ENCODE measurements around the gene WSB1.

WSB1 gene

DNA sequence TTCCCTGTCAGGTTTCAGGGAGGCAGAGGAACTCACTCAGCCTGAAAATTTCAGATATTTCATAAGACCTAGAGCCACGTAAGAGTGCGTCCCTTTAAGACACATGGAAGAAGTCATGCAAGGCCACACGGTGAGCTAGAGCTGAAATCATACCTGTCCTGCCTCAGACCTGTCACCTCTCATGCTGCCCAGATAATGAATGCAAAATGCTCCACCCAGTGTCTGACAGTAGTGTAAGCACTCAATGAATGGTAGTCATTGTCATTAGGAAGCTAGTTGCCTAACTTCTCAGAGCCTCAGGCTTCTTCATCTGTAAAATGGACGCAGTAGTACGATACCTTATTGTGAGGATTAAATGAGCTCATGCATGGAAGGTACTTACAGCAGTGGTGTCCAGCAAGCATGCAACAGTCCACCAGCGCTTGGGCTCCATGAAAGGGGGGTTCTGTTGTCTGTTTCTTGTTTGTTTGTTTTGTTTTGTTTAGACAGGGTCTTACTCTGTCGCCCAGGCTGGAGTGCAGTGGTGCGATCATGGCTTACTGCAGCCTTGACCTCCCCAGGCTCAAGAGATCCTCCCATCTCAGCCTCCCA is 60.7 kb downstream of the WSB1 start:
- no peak overlapping the region; the same call in 1 of the 2 replicates for H3K27ac ChIP-seq (ENCODE audit: extremely low read depth, low read depth, low read length)
- no peak overlapping the region for H3K4me3 ChIP-seq (ENCODE audit: low read depth, low read length)
- H3K4me1 ChIP-seq (ENCODE audit: control insufficient read depth, insufficient read depth, low read length) = no peaks in the 10 kb centered on the region
- ChIA-PET CTCF (interaction anchor here (0.6 to 7.5 kb wide), 47 partner anchors 9 to 452 kb away, joined by 3 to 115 read pairs (median 4); no protein-coding TSS in a partner anchor), POLR2A (interaction anchor here (0.7 to 1.5 kb wide), 4 partner anchors 56 to 243 kb away, joined by 3 to 4 read pairs (median 4); partner anchors contain the start of gene KSR1)
- H3K9me3 ChIP-seq (ENCODE audit: control insufficient read depth, insufficient read depth, low read depth, low read length) = no peaks in the 10 kb centered on the region
- TF ChIP-seq SCRT2 (tag by site-specific recombination; IDR thresholded peaks at IDR 0.05) = no peak
- TF ChIP-seq, protein P1, sequence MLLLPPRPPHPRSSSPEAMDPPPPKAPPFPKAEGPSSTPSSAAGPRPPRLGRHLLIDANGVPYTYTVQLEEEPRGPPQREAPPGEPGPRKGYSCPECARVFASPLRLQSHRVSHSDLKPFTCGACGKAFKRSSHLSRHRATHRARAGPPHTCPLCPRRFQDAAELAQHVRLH (tag by site-specific recombination; IDR thresholded peaks at IDR 0.05) = peak; percentile 66; the same call in 1 of the 2 replicates
- TF ChIP-seq ZNF324 (tag by site-specific recombination; IDR thresholded peaks at IDR 0.05) = 0 out of 2 replicates have a peak, but pooled peaks have one; percentile 21
- TF ChIP-seq, protein P2, sequence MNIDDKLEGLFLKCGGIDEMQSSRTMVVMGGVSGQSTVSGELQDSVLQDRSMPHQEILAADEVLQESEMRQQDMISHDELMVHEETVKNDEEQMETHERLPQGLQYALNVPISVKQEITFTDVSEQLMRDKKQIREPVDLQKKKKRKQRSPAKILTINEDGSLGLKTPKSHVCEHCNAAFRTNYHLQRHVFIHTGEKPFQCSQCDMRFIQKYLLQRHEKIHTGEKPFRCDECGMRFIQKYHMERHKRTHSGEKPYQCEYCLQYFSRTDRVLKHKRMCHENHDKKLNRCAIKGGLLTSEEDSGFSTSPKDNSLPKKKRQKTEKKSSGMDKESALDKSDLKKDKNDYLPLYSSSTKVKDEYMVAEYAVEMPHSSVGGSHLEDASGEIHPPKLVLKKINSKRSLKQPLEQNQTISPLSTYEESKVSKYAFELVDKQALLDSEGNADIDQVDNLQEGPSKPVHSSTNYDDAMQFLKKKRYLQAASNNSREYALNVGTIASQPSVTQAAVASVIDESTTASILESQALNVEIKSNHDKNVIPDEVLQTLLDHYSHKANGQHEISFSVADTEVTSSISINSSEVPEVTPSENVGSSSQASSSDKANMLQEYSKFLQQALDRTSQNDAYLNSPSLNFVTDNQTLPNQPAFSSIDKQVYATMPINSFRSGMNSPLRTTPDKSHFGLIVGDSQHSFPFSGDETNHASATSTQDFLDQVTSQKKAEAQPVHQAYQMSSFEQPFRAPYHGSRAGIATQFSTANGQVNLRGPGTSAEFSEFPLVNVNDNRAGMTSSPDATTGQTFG (tag by site-specific recombination; IDR thresholded peaks at IDR 0.05; ENCODE audit: borderline replicate concordance) = no peak
- peak; percentile 68 for TF ChIP-seq ZNF121 (tag by site-specific recombination; IDR thresholded peaks at IDR 0.05)
- H3K36me3 ChIP-seq (ENCODE audit: control insufficient read depth in 2 of 2, insufficient read depth in 1 of 2, low read length in 2 of 2) = peaks cover 0 to 8% of the 10 kb centered on the region in 2 experiments; a peak in 1 of 3 replicates

DNA sequence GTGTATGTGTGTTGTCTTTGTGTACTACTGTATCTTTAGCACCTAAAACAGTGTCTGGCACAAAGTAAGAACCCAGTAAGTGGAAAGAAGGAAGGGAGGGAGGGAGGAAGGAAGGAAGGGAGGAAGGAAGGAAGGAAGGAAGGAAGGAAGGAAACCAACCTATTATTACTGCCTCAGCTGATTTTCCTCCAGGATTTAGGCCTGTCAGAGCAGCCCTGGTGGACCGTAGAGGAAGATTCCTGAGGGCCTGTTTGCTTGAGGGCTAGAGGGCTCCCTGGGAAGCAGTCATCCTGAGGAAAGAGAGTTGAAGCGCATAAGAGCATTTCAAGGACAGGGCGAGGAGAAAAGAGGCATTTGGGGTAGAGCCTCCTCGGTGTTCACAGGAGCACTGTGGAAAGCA is 61.5 kb downstream of the WSB1 start:
- no peaks in the 10 kb centered on the region for H3K4me1 ChIP-seq (ENCODE audit: control insufficient read depth, insufficient read depth, low read length)
- TF ChIP-seq ZNF366 (tag by site-specific recombination; conservative IDR thresholded peaks at IDR 0.05) = peak; percentile 88
- TF ChIP-seq, protein P3, sequence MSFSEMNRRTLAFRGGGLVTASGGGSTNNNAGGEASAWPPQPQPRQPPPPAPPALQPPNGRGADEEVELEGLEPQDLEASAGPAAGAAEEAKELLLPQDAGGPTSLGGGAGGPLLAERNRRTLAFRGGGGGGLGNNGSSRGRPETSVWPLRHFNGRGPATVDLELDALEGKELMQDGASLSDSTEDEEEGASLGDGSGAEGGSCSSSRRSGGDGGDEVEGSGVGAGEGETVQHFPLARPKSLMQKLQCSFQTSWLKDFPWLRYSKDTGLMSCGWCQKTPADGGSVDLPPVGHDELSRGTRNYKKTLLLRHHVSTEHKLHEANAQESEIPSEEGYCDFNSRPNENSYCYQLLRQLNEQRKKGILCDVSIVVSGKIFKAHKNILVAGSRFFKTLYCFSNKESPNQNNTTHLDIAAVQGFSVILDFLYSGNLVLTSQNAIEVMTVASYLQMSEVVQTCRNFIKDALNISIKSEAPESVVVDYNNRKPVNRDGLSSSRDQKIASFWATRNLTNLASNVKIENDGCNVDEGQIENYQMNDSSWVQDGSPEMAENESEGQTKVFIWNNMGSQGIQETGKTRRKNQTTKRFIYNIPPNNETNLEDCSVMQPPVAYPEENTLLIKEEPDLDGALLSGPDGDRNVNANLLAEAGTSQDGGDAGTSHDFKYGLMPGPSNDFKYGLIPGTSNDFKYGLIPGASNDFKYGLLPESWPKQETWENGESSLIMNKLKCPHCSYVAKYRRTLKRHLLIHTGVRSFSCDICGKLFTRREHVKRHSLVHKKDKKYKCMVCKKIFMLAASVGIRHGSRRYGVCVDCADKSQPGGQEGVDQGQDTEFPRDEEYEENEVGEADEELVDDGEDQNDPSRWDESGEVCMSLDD (tag by site-specific recombination; IDR thresholded peaks at IDR 0.05) = no peak
- TF ChIP-seq, protein P4, sequence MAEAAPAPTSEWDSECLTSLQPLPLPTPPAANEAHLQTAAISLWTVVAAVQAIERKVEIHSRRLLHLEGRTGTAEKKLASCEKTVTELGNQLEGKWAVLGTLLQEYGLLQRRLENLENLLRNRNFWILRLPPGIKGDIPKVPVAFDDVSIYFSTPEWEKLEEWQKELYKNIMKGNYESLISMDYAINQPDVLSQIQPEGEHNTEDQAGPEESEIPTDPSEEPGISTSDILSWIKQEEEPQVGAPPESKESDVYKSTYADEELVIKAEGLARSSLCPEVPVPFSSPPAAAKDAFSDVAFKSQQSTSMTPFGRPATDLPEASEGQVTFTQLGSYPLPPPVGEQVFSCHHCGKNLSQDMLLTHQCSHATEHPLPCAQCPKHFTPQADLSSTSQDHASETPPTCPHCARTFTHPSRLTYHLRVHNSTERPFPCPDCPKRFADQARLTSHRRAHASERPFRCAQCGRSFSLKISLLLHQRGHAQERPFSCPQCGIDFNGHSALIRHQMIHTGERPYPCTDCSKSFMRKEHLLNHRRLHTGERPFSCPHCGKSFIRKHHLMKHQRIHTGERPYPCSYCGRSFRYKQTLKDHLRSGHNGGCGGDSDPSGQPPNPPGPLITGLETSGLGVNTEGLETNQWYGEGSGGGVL (tag by site-specific recombination; IDR thresholded peaks at IDR 0.05) = no peak
- TF ChIP-seq MYNN (tag by site-specific recombination; IDR thresholded peaks at IDR 0.05; ENCODE audit: borderline replicate concordance) = no peak
- no peak for TF ChIP-seq ZNF670 (tag by site-specific recombination; IDR thresholded peaks at IDR 0.05; ENCODE audit: low read depth)
- TF ChIP-seq ZXDB (tag by site-specific recombination; IDR thresholded peaks at IDR 0.05) = no peak
- TF ChIP-seq, protein P5, sequence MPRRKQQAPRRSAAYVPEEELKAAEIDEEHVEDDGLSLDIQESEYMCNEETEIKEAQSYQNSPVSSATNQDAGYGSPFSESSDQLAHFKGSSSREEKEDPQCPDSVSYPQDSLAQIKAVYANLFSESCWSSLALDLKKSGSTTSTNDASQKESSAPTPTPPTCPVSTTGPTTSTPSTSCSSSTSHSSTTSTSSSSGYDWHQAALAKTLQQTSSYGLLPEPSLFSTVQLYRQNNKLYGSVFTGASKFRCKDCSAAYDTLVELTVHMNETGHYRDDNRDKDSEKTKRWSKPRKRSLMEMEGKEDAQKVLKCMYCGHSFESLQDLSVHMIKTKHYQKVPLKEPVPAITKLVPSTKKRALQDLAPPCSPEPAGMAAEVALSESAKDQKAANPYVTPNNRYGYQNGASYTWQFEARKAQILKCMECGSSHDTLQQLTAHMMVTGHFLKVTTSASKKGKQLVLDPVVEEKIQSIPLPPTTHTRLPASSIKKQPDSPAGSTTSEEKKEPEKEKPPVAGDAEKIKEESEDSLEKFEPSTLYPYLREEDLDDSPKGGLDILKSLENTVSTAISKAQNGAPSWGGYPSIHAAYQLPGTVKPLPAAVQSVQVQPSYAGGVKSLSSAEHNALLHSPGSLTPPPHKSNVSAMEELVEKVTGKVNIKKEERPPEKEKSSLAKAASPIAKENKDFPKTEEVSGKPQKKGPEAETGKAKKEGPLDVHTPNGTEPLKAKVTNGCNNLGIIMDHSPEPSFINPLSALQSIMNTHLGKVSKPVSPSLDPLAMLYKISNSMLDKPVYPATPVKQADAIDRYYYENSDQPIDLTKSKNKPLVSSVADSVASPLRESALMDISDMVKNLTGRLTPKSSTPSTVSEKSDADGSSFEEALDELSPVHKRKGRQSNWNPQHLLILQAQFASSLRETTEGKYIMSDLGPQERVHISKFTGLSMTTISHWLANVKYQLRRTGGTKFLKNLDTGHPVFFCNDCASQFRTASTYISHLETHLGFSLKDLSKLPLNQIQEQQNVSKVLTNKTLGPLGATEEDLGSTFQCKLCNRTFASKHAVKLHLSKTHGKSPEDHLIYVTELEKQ (tag by site-specific recombination; IDR thresholded peaks at IDR 0.05; ENCODE audit: borderline replicate concordance) = no peak
- TF ChIP-seq ZNF132 (tag by site-specific recombination; IDR thresholded peaks at IDR 0.05; ENCODE audit: borderline replicate concordance) = no peak
- POLR2A ChIA-PET = no interaction called here
- no peak overlapping the region for H3K27ac ChIP-seq (ENCODE audit: extremely low read depth, low read depth, low read length)
- peaks cover 0 to 8% of the 10 kb centered on the region in 2 experiments; a peak in 1 of 3 replicates for H3K36me3 ChIP-seq (ENCODE audit: control insufficient read depth in 2 of 2, insufficient read depth in 1 of 2, low read length in 2 of 2)
- no peaks in the 10 kb centered on the region for H3K9me3 ChIP-seq (ENCODE audit: control insufficient read depth, insufficient read depth, low read depth, low read length)
- no peak overlapping the region for H3K4me3 ChIP-seq (ENCODE audit: low read depth, low read length)
- CTCF ChIA-PET = interaction anchor here (0.6 to 7.5 kb wide), 15 partner anchors 8 to 296 kb away, joined by 3 to 115 read pairs (median 5); no protein-coding TSS in a partner anchor

Data from HEK293 (cell line).